Measurements from ENCODE around the gene GYS1. TPM values are rescaled to one million over a fixed set of nuclear protein-coding genes. Genes with fewer than 3 reads are reported as not detected.
"Not testable (repeated sequence)": the region's sequence is repeated elsewhere in the genome, so short reads cannot be mapped to it uniquely, and the experiment has no call there.

GYS1 gene
- 10 to 100 TPM; 28.0 to 39.5 TPM for total RNA-seq
- long read RNA-seq, donor 1, partial matches to known transcripts: 2 of 2 reads
- long read RNA-seq, donor 1, other reads (novel, unspliced or antisense): 0 of 2 reads
- long read RNA-seq, donor 2, partial matches to known transcripts: 3 of 5 reads
- long read RNA-seq, donor 2, other reads (novel, unspliced or antisense): 2 of 5 reads

DNA sequence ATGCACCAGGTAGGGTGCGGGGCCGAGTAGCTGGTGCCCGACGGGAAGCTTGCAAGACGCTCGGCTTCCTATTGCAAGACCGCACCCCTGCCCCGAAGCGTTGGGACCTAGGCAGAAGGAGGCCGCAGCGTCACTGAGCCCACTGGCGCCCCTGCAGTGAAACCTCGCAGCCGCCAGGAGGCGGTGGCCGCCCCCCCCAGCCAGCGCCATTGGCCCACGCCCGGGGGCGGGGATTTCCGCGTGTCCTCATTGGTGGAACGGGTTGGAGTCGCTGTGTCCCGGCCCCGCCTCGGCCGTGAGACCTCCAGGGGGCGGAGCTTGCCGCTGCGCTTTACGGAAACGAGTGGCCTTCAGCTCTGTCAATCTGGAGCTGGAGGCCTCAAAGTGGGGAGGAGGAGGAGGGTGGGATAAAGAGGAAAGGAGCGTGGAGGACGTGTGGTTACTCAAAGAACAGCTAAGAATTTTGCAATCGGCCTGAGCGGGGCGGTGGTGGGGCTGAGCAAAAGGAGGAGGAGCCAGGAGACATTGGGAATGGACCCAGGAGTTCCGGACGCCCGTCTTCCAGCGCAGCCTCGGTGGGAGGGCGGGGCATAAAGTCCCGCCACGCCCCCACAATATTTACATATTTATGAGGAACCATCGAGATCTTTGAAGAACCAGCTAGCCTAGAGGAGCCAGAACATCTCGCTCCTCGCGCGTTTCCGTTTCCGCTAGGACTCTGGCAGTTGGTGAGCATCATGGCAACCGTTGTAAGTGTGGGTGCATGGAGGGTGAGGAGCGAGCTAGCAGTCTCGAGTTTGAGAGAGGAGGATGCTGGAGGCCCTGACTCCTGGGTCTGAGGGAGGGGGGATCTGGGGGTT is at the start of gene GYS1, which contains the start of gene RUVBL2:
Gene GYS1 (minus strand): TSS at position 135 of the 860 bp plus-strand sequence. CDS start 197 bp downstream, outside the sequence.
Gene RUVBL2 (plus strand): TSS at position 713 of the 860 bp plus-strand sequence. CDS start 25 bp downstream, at position 738.
- intact Hi-C loops (cut with DNase I): no loop called here
- peak; percentile 100 for DNase-seq (ENCODE audit: low spot score)

DNA sequence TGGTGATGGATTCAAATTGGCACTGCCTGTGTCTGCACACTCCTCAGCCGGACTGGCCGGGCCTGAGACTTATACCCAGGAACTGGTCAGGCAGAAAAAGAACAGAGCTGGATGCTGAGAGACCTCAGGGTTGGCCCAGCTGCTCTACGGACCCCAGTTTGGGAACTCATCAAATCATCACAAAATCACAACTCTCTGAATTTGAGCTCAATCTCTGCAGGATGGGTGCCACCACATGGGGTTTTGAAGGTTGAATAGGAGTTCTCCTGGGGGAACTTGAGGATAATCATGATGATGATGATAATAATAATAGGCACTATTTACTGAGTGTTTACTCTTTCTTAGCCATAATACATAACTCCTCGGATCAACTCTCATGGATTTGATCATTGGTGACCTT is 49.6 kb upstream of the GYS1 start:
- DNase-seq (ENCODE audit: low spot score); intact Hi-C loops (cut with DNase I): not testable (repeated sequence)

DNA sequence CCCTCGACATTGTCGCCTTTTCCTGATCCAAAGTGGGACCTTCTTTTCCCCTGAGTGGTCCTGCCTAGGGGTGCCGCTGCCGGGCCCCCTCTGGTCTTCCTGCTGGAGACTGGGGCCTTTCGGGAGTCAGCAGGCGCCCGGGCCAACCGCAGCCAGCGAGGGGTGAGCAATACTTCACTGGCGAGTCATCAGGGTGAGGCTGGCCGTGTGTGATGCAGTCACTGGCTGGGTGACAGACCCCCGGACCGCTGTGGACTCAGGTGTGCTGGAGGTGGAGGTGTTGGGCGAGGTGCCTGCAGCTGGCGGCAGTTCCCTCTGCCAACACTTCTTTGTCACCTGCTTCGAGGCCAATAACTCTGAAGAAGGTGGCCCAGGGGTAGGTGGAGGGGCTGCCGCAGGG is 49.1 kb upstream of the GYS1 start:
- DNase-seq (ENCODE audit: low spot score): no peak

DNA sequence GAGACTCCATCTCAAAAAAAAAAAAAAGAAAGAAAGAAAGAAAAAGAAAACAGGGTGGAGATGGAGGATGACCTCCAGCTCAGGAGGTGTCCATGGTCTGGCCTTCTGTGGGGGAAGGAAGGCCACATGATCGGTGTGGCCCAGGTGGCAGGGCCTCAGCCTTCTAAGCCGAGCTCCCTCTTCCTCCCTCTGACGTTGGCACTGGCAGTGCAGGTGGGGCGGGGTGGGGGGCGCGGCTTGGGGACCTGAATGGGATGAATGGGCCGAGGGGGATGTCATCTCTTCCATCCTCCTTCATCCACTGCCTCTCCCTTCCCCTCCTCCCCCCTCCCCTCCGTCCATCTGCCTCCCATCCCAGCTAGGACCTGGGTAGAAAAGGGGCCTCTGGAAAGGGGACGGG is 46.6 kb upstream of the GYS1 start:
- DNase-seq (ENCODE audit: low spot score); intact Hi-C loops (cut with DNase I): not testable (repeated sequence)

More for the DNA sequence above, 49.1 kb upstream of the GYS1 start:
- intact Hi-C loops (cut with DNase I): no loop called here

DNA sequence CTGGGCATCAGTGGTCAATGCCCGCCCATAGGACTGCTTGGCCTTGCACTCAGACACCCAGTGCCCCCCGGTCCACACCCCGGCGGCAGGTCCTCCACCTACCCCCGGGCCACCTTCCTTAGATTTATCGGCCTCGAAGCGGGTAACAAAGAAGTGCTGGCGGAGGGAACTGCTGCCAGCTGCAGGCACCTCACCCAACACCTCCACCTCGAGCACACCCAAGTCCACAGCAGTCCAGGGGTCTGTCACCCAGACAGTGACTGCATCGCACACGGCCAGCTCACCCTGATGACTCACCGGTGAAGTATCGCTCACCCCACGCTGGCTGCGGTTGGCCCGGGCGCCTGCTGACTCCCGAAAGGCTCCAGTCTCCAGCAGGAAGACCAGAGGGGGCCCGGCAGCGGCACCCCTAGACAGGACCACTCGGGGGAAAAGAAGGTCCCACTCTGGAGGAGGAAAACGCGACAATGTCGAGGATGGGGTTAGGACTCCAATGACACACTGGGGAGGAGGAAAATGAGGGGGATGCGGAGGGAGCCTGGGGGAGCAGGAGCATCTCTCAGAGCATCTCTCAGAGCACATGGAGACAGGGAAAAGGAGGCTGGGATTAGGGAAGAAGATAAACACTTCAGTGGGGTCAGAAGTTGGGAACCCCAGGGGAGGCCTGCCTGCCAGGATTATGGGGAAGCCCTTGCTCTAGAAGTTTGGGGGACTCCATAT is 45.6 kb upstream of the GYS1 start:
- DNase-seq (ENCODE audit: low spot score); intact Hi-C loops (cut with DNase I): not testable (repeated sequence)

DNA sequence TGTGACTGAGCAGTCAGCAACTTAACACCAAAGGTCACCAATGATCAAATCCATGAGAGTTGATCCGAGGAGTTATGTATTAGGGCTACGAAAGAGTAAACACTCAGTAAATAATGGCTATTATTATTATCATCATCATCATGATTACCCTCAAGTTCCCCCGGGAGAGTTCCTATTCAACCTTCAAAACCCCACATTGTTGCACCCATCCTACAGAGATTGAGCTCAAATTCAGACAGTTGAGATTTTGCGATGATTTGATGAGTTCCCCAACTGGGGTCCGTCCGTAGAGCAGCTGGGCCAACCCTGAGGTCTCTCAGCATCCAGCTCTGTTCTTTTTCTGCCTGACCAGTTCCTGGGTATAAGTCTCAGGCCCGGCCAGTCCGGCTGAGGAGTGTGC is 45.0 kb upstream of the GYS1 start:
- DNase-seq (ENCODE audit: low spot score); intact Hi-C loops (cut with DNase I): not testable (repeated sequence)

DNA sequence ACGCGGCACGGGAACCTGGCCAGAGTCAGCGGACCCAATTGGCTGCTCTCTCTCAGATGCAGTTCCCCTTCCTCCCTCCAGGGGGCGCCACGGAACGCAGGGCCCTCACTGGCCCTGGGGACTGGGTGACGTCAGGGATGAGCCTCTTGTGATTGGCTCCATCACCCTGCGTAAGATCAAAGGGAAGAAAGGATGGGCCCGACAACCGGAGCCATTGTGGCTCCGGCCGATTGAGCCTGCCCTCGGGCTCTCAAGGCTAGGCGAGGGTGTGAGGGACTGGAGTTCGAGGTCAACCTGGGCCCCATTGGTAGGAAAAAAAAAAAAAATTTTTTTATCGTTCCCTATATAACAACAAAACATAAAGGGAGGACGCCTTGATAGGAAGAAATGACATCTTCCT is 43.7 kb upstream of the GYS1 start, which contains the start of gene CGB1:
Gene CGB1 (minus strand): TSS at position 81 of the 400 bp plus-strand sequence. CDS start 184 bp downstream, outside the sequence.
- intact Hi-C loops (cut with DNase I); DNase-seq (ENCODE audit: low spot score): not testable (repeated sequence)

DNA sequence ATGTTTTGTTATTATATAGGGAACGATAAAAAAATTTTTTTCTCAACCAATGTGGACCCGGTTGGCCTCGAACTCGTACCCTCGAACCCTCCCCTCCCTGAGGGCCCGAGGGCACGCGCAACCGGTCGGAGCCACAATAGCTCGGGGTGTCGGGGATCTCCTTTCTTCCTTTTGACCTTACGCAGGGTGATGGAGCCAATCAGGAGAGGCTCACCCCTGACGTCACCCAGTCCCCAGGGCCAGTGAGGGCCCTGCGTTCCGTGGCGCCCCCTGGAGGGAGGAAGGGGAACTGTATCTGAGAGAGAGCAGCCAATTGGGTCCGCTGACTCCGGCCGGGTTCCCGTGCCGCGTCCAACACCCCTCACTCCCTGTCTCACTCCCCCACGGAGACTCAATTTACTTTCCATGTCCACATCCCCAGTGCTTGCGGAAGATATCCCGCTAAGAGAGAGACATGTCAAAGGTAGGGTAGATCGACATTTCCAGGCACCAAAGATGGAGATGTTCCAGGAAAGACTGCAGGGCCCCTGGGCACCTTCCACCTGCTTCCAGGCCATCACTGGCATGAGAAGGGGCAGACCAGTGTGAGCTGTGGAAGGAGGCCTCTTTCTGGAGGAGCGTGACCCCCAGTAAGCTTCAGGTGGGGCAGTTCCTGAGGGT is 38.7 kb upstream of the GYS1 start, which contains the start of gene CGB2:
Gene CGB2 (plus strand): TSS at position 249 of the 660 bp plus-strand sequence. CDS start 206 bp downstream, at position 455.
- intact Hi-C loops (cut with DNase I); DNase-seq (ENCODE audit: low spot score): not testable (repeated sequence)

DNA sequence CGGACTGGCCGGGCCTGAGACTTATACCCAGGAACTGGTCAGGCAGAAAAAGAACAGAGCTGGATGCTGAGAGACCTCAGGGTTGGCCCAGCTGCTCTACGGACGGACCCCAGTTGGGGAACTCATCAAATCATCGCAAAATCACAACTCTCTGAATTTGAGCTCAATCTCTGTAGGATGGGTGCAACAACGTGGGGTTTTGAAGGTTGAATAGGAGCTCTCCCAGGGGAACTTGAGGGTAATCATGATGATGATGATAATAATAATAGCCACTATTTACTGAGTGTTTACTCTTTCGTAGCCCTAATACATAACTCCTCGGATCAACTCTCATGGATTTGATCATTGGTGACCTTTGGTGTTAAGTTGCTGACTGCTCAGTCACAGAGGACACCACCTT is 37.2 kb upstream of the GYS1 start:
- intact Hi-C loops (cut with DNase I); DNase-seq (ENCODE audit: low spot score): not testable (repeated sequence)

DNA sequence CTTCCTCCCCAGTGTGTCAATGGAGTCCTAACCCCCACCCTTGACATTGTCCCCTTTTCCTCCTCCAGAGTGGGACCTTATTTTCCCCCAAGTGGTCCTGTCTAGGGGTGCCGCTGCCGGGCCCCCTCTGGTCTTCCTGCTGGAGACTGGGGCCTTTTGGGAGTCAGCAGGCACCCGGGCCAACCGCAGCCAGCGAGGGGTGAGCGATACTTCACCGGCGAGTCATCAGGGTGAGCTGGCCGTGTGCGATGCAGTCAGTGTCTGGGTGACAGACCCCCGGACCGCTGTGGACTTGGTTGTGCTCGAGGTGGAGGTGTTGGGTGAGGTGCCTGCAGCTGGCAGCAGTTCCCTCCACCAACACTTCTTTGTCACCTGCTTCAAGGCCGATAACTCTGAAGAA is 36.6 kb upstream of the GYS1 start:
- DNase-seq (ENCODE audit: low spot score); intact Hi-C loops (cut with DNase I): not testable (repeated sequence)

DNA sequence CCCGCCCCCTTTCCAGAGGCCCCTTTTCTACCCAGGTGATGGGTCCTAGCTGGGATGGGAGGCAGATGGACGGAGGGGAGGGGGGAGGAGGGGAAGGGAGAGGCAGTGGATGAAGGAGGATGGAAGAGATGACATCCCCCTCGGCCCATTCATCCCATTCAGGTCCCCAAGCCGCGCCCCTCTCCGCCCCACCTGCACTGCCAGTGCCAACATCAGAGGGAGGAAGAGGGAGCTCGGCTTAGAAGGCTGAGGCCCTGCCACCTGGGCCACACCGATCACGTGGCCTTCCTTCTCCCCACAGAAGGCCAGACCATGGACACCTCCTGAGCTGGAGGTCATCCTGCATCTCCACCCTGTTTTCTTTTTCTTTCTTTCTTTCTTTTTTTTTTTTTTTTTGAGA is 35.6 kb upstream of the GYS1 start:
- intact Hi-C loops (cut with DNase I): not testable (repeated sequence)

DNA sequence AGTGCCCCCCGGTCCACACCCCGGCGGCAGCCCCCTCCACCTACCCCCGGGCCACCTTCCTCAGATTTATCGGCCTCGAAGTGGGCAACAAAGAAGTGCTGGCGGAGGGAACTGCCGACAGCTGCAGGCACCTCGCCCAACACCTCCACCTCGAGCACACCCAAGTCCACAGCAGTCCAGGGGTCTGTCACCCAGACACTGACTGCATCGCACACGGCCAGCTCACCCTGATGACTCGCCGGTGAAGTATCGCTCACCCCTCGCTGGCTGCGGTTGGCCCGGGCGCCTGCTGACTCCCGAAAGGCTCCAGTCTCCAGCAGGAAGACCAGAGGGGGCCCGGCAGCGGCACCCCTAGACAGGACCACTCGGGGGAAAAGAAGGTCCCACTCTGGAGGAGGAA is 32.5 kb upstream of the GYS1 start:
- intact Hi-C loops (cut with DNase I); DNase-seq (ENCODE audit: low spot score): not testable (repeated sequence)

More for the DNA sequence above, 35.6 kb upstream of the GYS1 start:
- DNase-seq (ENCODE audit: low spot score): not testable (repeated sequence)

DNA sequence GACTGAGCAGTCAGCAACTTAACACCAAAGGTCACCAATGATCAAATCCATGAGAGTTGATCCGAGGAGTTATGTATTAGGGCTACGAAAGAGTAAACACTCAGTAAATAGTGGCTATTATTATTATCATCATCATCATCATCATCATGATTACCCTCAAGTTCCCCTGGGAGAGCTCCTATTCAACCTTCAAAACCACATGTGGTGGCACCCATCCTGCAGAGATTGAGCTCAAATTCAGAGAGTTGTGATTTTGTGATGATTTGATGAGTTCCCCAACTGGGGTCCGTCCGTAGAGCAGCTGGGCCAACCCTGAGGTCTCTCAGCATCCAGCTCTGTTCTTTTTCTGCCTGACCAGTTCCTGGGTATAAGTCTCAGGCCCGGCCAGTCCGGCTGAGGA is 32.0 kb upstream of the GYS1 start:
- intact Hi-C loops (cut with DNase I); DNase-seq (ENCODE audit: low spot score): not testable (repeated sequence)

DNA sequence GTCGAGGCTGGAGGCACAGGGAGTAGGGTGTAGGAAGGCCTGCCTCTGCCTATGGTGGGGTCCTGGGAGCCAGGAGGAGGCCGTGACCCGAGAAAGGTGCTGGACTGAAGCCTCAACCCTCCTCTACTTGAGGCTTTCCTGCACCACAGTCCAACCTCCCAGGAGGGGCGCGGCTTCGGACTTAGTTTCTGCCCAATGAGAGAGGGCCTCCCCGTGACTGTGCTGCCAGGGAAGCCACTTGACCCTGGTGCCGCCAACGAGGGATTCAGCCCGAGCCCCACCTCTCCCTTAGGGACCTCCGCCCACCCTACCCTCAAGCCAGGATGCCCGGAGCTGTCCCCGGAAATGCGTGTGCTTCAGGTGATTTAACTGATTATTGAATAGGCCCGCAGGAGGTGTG is 31.1 kb upstream of the GYS1 start, which contains the start of gene CGB3:
Gene CGB3 (minus strand): TSS at position 101 of the 400 bp plus-strand sequence. CDS start 362 bp downstream, outside the sequence.
- not testable (repeated sequence) for DNase-seq (ENCODE audit: low spot score)

DNA sequence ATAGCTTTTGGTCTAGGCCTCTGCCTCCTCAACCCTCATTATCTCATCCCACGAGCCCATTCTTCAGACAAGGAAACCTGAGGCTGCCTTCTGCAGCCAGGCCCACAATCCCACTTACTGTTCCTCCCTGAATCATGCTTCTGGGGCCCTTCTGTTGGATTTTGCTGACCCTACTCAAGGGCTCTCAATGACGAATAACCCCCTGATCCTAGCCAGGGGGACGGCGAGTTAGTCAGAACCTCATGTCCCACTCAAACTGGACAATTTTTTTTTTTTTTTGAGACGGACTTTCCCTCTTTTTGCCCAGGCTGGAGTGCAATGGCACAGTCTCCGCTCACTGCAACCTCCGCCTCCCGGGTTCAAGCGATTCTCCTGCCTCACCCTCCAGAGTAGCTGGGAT is 29.0 kb upstream of the GYS1 start:
- no peak for DNase-seq (ENCODE audit: low spot score)
- intact Hi-C loops (cut with DNase I): no loop called here

More for the DNA sequence above, 31.1 kb upstream of the GYS1 start, which contains the start of gene CGB3:
- intact Hi-C loops (cut with DNase I): not testable (repeated sequence)

DNA sequence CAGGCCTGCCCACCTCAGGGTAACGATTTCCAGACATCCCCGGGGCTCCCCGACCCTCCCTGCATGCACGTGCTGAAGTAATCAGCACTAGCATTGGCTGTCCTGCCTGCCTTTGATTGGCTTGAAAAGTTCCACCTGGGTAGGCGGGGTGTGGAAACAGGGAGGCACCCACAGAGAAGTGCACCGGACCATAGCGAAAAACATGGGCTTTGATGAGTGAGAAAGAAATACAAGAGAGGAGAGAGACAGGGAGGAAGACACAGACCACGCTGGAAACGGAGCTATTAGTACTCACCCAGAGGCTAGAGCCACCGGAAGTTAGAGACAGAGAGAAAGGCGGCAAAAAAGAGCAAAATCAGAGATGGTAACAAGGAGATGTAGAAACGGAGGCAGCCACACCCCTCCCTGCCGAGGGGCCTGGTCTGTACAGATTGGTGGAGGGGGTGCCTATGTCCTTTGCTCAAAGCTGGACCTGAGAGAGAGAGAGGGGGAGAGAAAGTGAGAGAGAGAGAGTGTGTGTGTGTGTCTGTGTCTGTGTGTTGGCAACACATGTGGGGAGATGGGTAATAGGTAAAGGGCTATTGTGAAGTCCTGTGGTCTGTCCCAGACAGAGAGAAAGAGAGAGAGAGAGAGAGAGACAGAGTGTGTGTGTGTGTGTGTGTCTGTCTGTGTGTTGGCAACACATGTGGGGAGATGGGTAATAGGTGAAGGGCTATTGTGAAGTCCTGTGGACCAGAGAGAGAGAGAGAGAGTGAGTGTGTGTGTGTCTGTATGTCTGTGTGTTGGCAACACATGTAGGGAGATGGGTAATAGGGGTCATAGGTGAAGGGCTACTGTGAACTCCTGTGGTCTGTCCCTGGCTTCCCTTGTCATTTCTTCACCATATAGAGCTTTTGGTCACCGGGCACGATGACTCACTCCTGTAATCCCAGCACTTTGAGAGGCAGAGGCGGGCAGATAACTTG is 28.1 kb upstream of the GYS1 start:
- intact Hi-C loops (cut with DNase I): no loop called here
- no peak for DNase-seq (ENCODE audit: low spot score)

DNA sequence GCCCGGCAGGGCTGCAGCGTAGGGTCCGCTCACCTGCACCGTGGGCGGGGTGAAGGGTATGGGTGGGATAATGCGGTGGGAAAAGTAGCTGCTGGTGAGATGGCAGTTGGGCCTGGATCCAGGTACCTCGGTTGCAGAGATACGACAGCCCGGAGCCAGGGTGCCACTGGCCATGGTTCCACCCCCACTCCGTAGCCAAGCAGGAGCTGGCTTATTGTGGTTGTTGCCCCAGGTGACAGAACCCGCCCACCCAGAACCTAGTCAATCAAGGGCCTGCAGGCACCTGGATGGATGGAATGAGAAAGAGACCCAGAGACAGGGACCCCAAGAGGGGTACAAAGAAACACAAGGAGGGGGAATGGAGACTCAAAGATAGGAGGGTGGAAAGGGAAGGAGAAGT is 27.2 kb upstream of the GYS1 start:
- intact Hi-C loops (cut with DNase I): no loop called here
- no peak for DNase-seq (ENCODE audit: low spot score)
